ENCODE data around the gene THSD7A.

GRCh38 chr7:11412036-11412435, 420.0 kb downstream of the THSD7A start:
- TF ChIP-seq CTCF (IDR thresholded peaks at IDR 0.05) (no peak), EZH2 (IDR thresholded peaks at IDR 0.05) (no peak), EZH2phosphoT487 (IDR thresholded peaks at IDR 0.05) (no peak)

Data from neural progenitor cell (in vitro differentiated cells).